Adipocyte (in vitro differentiated cells): ENCODE measurements around the gene NGEF.

Source experiments
- DNase-seq: peaks from one replicate; pipeline ENCODE4 v3.0.0-alpha.2; 2015; ENCODE audit warnings: low read depth
- H3K27me3 ChIP-seq: replicated peaks from 2 replicates; pipeline ENCODE4 v1.7.0; 2013; ENCODE audit warnings: mild to moderate bottlenecking, low read length, moderate library complexity; ENCODE audit not compliant: control insufficient read depth, insufficient read depth
- H3K36me3 ChIP-seq: 2 replicates; pipeline ENCODE4 v1.7.0; 2013; ENCODE audit warnings: low read length, mild to moderate bottlenecking, moderate library complexity; ENCODE audit not compliant: control insufficient read depth, insufficient read depth, severe bottlenecking
- H3K4me1 ChIP-seq: 2 replicates; pipeline ENCODE4 v1.7.0; 2013; ENCODE audit warnings: mild to moderate bottlenecking, low read length, moderate library complexity; ENCODE audit not compliant: control insufficient read depth, insufficient read depth
- H3K4me3 ChIP-seq: 2 replicates; pipeline ENCODE4 v1.7.0; 2013; ENCODE audit warnings: mild to moderate bottlenecking, low read length, moderate library complexity
- H3K9ac ChIP-seq: 2 replicates; pipeline ENCODE4 v1.7.0; 2013; ENCODE audit warnings: mild to moderate bottlenecking, low read length, moderate library complexity
- H3K9me3 ChIP-seq: 2 replicates; pipeline ENCODE4 v1.7.0; 2013; ENCODE audit warnings: mild to moderate bottlenecking, low read length, moderate library complexity; ENCODE audit not compliant: control insufficient read depth

Gene NGEF

GRCh38 chr2:233003658-233004555 lies 9.1 kb downstream of the NGEF start:
- peaks cover 16% of the 10 kb centered on the region for H3K27me3 ChIP-seq
- H3K36me3 ChIP-seq, result no peaks in the 10 kb centered on the region
- no peaks in the 10 kb centered on the region for H3K9me3 ChIP-seq
- no peaks in the 10 kb centered on the region for H3K4me1 ChIP-seq
- H3K4me3 ChIP-seq, result no peak overlapping the region
- H3K9ac ChIP-seq, result no peak overlapping the region
- no peak for DNase-seq

- Histone ChIP-seq H3K9ac (no peak overlapping the region), H3K9me3 (no peaks in the 10 kb centered on the region), H3K4me3 (no peak overlapping the region), H3K27me3 (peaks cover 16% of the 10 kb centered on the region), H3K4me1 (no peaks in the 10 kb centered on the region), H3K36me3 (no peaks in the 10 kb centered on the region)
- DNase-seq, result no peak
Observed at GRCh38 chr2:233002829-233003657, 10.0 kb downstream of the NGEF start.

- H3K4me3 ChIP-seq, result no peak overlapping the region
- no peak for DNase-seq
- no peaks in the 10 kb centered on the region for H3K4me1 ChIP-seq
- peaks cover 16% of the 10 kb centered on the region for H3K27me3 ChIP-seq
- no peaks in the 10 kb centered on the region for H3K36me3 ChIP-seq
- H3K9me3 ChIP-seq, result no peaks in the 10 kb centered on the region
- no peak overlapping the region for H3K9ac ChIP-seq
Observed at GRCh38 chr2:233000886-233001750, 11.9 kb downstream of the NGEF start.

- Histone ChIP-seq H3K4me3 (no peak overlapping the region), H3K9ac (no peak overlapping the region), H3K27me3 (peaks cover 10% of the 10 kb centered on the region), H3K36me3 (no peaks in the 10 kb centered on the region), H3K9me3 (no peaks in the 10 kb centered on the region), H3K4me1 (no peaks in the 10 kb centered on the region)
- DNase-seq, result no peak
Observed at GRCh38 chr2:232999354-232999753, 13.7 kb downstream of the NGEF start.

GRCh38 chr2:232998666-232998985 lies 14.4 kb downstream of the NGEF start:
- H3K4me3 ChIP-seq, result no peak overlapping the region
- no peaks in the 10 kb centered on the region for H3K36me3 ChIP-seq
- no peaks in the 10 kb centered on the region for H3K9me3 ChIP-seq
- H3K27me3 ChIP-seq, result peaks cover 5% of the 10 kb centered on the region
- no peaks in the 10 kb centered on the region for H3K4me1 ChIP-seq
- no peak overlapping the region for H3K9ac ChIP-seq
- no peak for DNase-seq

- no peak for DNase-seq
- Histone ChIP-seq H3K4me1 (no peaks in the 10 kb centered on the region), H3K9ac (no peak overlapping the region), H3K9me3 (no peaks in the 10 kb centered on the region), H3K4me3 (no peak overlapping the region), H3K36me3 (no peaks in the 10 kb centered on the region), H3K27me3 (peaks cover 1% of the 10 kb centered on the region)
Observed at GRCh38 chr2:232997749-232998665, 15.0 kb downstream of the NGEF start.

GRCh38 chr2:232994446-232994845 lies 18.6 kb downstream of the NGEF start:
- DNase-seq, result no peak
- Histone ChIP-seq H3K9ac (no peak overlapping the region), H3K4me3 (no peak overlapping the region), H3K9me3 (no peaks in the 10 kb centered on the region), H3K4me1 (no peaks in the 10 kb centered on the region), H3K27me3 (no peaks in the 10 kb centered on the region), H3K36me3 (no peaks in the 10 kb centered on the region)

GRCh38 chr2:232993231-232993821 lies 19.7 kb downstream of the NGEF start:
- H3K4me3 ChIP-seq, result no peak overlapping the region
- H3K27me3 ChIP-seq, result no peaks in the 10 kb centered on the region
- no peaks in the 10 kb centered on the region for H3K36me3 ChIP-seq
- H3K4me1 ChIP-seq, result peaks cover 5% of the 10 kb centered on the region
- H3K9ac ChIP-seq, result no peak overlapping the region
- no peaks in the 10 kb centered on the region for H3K9me3 ChIP-seq
- no peak for DNase-seq

- no peaks in the 10 kb centered on the region for H3K9me3 ChIP-seq
Observed at GRCh38 chr2:232986155-232986554, 26.9 kb downstream of the NGEF start.

More at GRCh38 chr2:232986155-232986554, 26.9 kb downstream of the NGEF start:
- H3K36me3 ChIP-seq, result no peaks in the 10 kb centered on the region
- H3K9ac ChIP-seq, result no peak overlapping the region
- H3K4me1 ChIP-seq, result peaks cover 11% of the 10 kb centered on the region
- H3K4me3 ChIP-seq, result no peak overlapping the region
- DNase-seq, result no peak
- H3K27me3 ChIP-seq, result peaks cover 15% of the 10 kb centered on the region
